K562 (cell line): Measurements from ENCODE around the gene UMAD1. TPM values are rescaled to one million over a fixed set of nuclear protein-coding genes. Genes with fewer than 3 reads are reported as not detected.

Experiments
- CHD1 ChIP-seq: fragments of 200-600 bp; sonication (generic); IDR thresholded peaks from one replicate; pipeline ENCODE4 v1.6.1; 2012; ENCODE audit warnings: mild to moderate bottlenecking, moderate library complexity, low read length, inconsistent platforms
- DEAF1 ChIP-seq: fragments of 450-650 bp; formaldehyde crosslinking; IDR thresholded peaks from 2 replicates; pipeline ENCODE4 v1.4.0; 2020; ENCODE audit warnings: mild to moderate bottlenecking, moderate library complexity
- FOSL1 ChIP-seq: fragments of 200-800 bp; sonication (Bioruptor generic); conservative IDR thresholded peaks from 2 replicates; pipeline ENCODE4 v1.6.1; 2016; ENCODE audit warnings: missing genetic modification characterization, missing compliant biosample characterization
- FOXO4 ChIP-seq: fragments of 450-650 bp; formaldehyde crosslinking; IDR thresholded peaks from 2 replicates; pipeline ENCODE4 v1.4.0; 2020; ENCODE audit warnings: mild to moderate bottlenecking, moderate library complexity
- HDAC6 ChIP-seq: IDR thresholded peaks from 2 replicates; pipeline ENCODE4 v1.6.1; 2012; ENCODE audit warnings: low read depth, mild to moderate bottlenecking, control low read depth, inconsistent platforms, low read length, moderate library complexity
- POLR2AphosphoS2 ChIP-seq: IDR thresholded peaks from 2 replicates; pipeline ENCODE4 v1.6.1; 2012; ENCODE audit warnings: low read length, improper control_type of control experiment
- POLR3G ChIP-seq: IDR thresholded peaks from 2 replicates; pipeline ENCODE4 v1.6.1; 2011; ENCODE audit not compliant: insufficient read length, insufficient replicate concordance; ENCODE audit errors: extremely low read depth
- RFX7 ChIP-seq: fragments of 250-450 bp; sonication (Bioruptor Pico); IDR thresholded peaks from 2 replicates; pipeline ENCODE4 v1.5.1; 2021; ENCODE audit warnings: mild to moderate bottlenecking
- SMARCC2 ChIP-seq: fragments of 450-650 bp; IDR thresholded peaks from 2 replicates; pipeline ENCODE4 v1.6.1; 2017; ENCODE audit warnings: antibody characterized with exemption, moderate library complexity, mild to moderate bottlenecking, low read depth
- SMARCE1 ChIP-seq: fragments of 450-650 bp; IDR thresholded peaks from 2 replicates; pipeline ENCODE4 v1.7.1; 2016; ENCODE audit warnings: mild to moderate bottlenecking
- SREBF2 ChIP-seq: sonication (generic); formaldehyde crosslinking; IDR thresholded peaks from 2 replicates; pipeline ENCODE4 v1.4.0; 2020; ENCODE audit warnings: mild to moderate bottlenecking, missing genetic modification reagents
- SRSF9 ChIP-seq: fragments of 200-400 bp; formaldehyde crosslinking; IDR thresholded peaks from 2 replicates; pipeline ENCODE4 v1.6.1; 2017; ENCODE audit warnings: low read depth, low read length, borderline replicate concordance
- TAF9B ChIP-seq: fragments of 450-650 bp; IDR thresholded peaks from 2 replicates; pipeline ENCODE4 v1.6.1; 2018; ENCODE audit warnings: mild to moderate bottlenecking; ENCODE audit not compliant: partially characterized antibody
- ZBTB9 ChIP-seq: fragments of 450-650 bp; formaldehyde crosslinking; IDR thresholded peaks from 2 replicates; pipeline ENCODE4 v1.4.0; 2020; ENCODE audit warnings: mild to moderate bottlenecking, moderate library complexity
- ZNF121 ChIP-seq: sonication (generic); formaldehyde crosslinking; conservative IDR thresholded peaks from 2 replicates; pipeline ENCODE4 v1.8.0; 2022; ENCODE audit warnings: missing genetic modification reagents
- ZNF124 ChIP-seq: sonication (generic); formaldehyde crosslinking; IDR thresholded peaks from 2 replicates; pipeline ENCODE4 v1.8.1; 2022; ENCODE audit warnings: missing genetic modification reagents
- ZNF436 ChIP-seq: fragments of 250-450, 450-650 bp; sonication (Bioruptor Pico); formaldehyde crosslinking; IDR thresholded peaks from 2 replicates; pipeline ENCODE4 v1.7.0; 2020; ENCODE audit warnings: mild to moderate bottlenecking
- ZNF740 ChIP-seq, 3 experiments: fragments of 200-800 bp in 1 of 3; sonication (Bioruptor generic) in 1 of 3; sonication (generic) in 1 of 3; formaldehyde crosslinking in 1 of 3; IDR thresholded peaks; 2 replicates each; pipeline versions ENCODE4 v1.6.1 to v1.8.0; 2016 to 2022; ENCODE audit warnings: mild to moderate bottlenecking in 2 of 3, missing compliant biosample characterization in 2 of 3, missing genetic modification characterization in 2 of 3, missing genetic modification reagents in 1 of 3
- polyA plus RNA-seq, 8 experiments: library from polyadenylated mRNA; depleted of rRNA in 4 of 8; stranded (reverse) in 5 of 8; unstranded in 3 of 8; fragments of >200 nt; fragmentation: Nextera tagmentation in 2 of 8; fragmentation: Illumina TruSeq in 1 of 8; extraction: Ambion mirVana in 2 of 8; extraction: Trizol in 1 of 8; gene quantifications; 2 replicates each; pipeline versions ENCODE4 v1.2.1 to v1.2.3, GENCODE V29; 2011 to 2014; ENCODE audit warnings: inconsistent platforms in 1 of 8, missing spikeins in 1 of 8
- total RNA-seq, 7 experiments: library from RNA; depleted of rRNA in 6 of 7; stranded (reverse); fragments of >200 nt in 6 of 7; fragmentation: Illumina TruSeq in 2 of 7; extraction: Trizol in 2 of 7; gene quantifications; 2 replicates each; pipeline versions ENCODE4 v1.2.1 to v1.2.3, GENCODE V29; 2011 to 2021; ENCODE audit warnings: low replicate concordance in 1 of 7
- TF ChIP-seq, protein P1 (sequence below): IDR thresholded peaks from 2 replicates; pipeline ENCODE4 v1.6.1; 2011; ENCODE audit warnings: borderline replicate concordance, low read depth, mild to moderate bottlenecking, moderate library complexity, low read length; ENCODE audit not compliant: insufficient read depth, poor library complexity, severe bottlenecking
- TF ChIP-seq, protein P2 (sequence below): fragments of 250-450 bp; sonication (Bioruptor Pico); IDR thresholded peaks from 2 replicates; pipeline ENCODE4 v1.6.1; 2021; ENCODE audit warnings: mild to moderate bottlenecking

The UMAD1 gene
- total and polyA plus RNA-seq, 9 of the 15 experiments (the other 6 are each of a cell fraction or from before 2014, with no cell fraction given), result 9.0 to 26.7 (median 13.3) TPM

DNA sequence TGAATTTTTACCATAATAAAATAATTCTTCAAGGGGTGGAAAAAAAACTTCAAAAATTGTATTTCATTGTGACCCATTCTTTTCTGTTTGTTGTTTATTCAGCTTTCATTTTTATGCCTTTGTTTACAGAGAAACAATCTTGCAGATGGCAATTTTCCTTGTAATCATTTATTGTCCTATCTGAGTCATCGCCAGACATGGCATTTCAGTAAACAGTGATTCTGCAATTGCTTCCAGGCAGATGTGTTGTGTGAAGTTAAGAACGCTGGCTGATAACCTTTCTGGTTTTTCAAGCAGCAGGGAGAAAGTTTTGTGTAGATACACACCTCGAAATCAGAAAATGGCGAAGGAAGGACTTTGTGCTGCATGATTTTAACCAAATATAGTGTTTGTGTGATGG lies 158.6 kb downstream of the UMAD1 start (continued):
- TF ChIP-seq DEAF1 (CRISPR knock-in tag), result no peak
- TF ChIP-seq, protein P1, sequence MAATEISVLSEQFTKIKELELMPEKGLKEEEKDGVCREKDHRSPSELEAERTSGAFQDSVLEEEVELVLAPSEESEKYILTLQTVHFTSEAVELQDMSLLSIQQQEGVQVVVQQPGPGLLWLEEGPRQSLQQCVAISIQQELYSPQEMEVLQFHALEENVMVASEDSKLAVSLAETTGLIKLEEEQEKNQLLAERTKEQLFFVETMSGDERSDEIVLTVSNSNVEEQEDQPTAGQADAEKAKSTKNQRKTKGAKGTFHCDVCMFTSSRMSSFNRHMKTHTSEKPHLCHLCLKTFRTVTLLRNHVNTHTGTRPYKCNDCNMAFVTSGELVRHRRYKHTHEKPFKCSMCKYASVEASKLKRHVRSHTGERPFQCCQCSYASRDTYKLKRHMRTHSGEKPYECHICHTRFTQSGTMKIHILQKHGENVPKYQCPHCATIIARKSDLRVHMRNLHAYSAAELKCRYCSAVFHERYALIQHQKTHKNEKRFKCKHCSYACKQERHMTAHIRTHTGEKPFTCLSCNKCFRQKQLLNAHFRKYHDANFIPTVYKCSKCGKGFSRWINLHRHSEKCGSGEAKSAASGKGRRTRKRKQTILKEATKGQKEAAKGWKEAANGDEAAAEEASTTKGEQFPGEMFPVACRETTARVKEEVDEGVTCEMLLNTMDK, result no peak
- no peak for TF ChIP-seq SRSF9
- TF ChIP-seq POLR2AphosphoS2, result no peak
- TF ChIP-seq HDAC6, result no peak
- TF ChIP-seq SMARCE1, result 0 out of 2 replicates have a peak, but pooled peaks have one; percentile 13
- TF ChIP-seq SREBF2, result no peak
- TF ChIP-seq ZNF121 (CRISPR knock-in tag), result no peak
- TF ChIP-seq ZNF740 (CRISPR knock-in tag; IDR thresholded peaks at IDR 0.05), result no peak
- TF ChIP-seq ZNF740 (tag; IDR thresholded peaks at IDR 0.05), result no peak
- no peak for TF ChIP-seq ZNF124
- no peak for TF ChIP-seq ZBTB9
- no peak for TF ChIP-seq POLR3G
- TF ChIP-seq ZNF436 (CRISPR knock-in tag), result no peak
- TF ChIP-seq FOSL1 (tag), result peak; percentile 79
- no peak for TF ChIP-seq FOXO4 (CRISPR knock-in tag)
- TF ChIP-seq RFX7, result no peak
- TF ChIP-seq CHD1, result no peak
- TF ChIP-seq SMARCC2, result no peak
- TF ChIP-seq TAF9B, result no peak
- TF ChIP-seq, protein P2, sequence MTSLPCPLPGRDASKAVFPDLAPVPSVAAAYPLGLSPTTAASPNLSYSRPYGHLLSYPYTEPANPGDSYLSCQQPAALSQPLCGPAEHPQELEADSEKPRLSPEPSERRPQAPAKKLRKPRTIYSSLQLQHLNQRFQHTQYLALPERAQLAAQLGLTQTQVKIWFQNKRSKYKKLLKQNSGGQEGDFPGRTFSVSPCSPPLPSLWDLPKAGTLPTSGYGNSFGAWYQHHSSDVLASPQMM (CRISPR knock-in tag), result no peak
